Stimulated activated CD8-positive, alpha-beta memory T cell treated with anti-CD3 and anti-CD28 coated beads, Interleukin-15, amount 100 ng/mL, for 4 hours (primary cell): ENCODE results near the gene DNAJC17.
A peak's percentile ranks its signal among the peaks of the same experiment; 100 is the strongest.

Source experiments
- DNase-seq, 2 donors: peaks; one replicate each; pipeline ENCODE4 v3.0.0-alpha.2; 2020; ENCODE audit warnings: low read depth in 2 of 2

DNAJC17 gene

GRCh38 chr15:40789999-40790398 is 17.3 kb downstream of the DNAJC17 start:
- DNase-seq = no peak

- DNase-seq = no peak
Observed at GRCh38 chr15:40789119-40789518, 18.2 kb downstream of the DNAJC17 start.

- no peak for DNase-seq
Observed at GRCh38 chr15:40787991-40788390, 19.3 kb downstream of the DNAJC17 start.

GRCh38 chr15:40787344-40787841 is 19.9 kb downstream of the DNAJC17 start:
- peak; percentile 41 to 67 for DNase-seq

- DNase-seq = no peak
Observed at GRCh38 chr15:40785814-40786213, 21.5 kb downstream of the DNAJC17 start.

- DNase-seq = no peak
Observed at GRCh38 chr15:40785164-40785563, 22.1 kb downstream of the DNAJC17 start.

GRCh38 chr15:40782609-40783227 is 24.6 kb downstream of the DNAJC17 start:
- peak; percentile 54 to 59 for DNase-seq

- peak; percentile 28 to 40 for DNase-seq
Observed at GRCh38 chr15:40776537-40777141, 30.6 kb downstream of the DNAJC17 start.

- DNase-seq = no peak
Observed at GRCh38 chr15:40775740-40776536, 31.3 kb downstream of the DNAJC17 start.

- DNase-seq = no peak
Observed at GRCh38 chr15:40775007-40775406, 32.3 kb downstream of the DNAJC17 start.

- DNase-seq = no peak
Observed at GRCh38 chr15:40773902-40774301, 33.4 kb downstream of the DNAJC17 start.

- DNase-seq = no peak
Observed at GRCh38 chr15:40773496-40773895, 33.8 kb downstream of the DNAJC17 start.

GRCh38 chr15:40772014-40772413 is 35.3 kb downstream of the DNAJC17 start:
- DNase-seq = no peak

- no peak for DNase-seq
Observed at GRCh38 chr15:40771242-40771641, 36.0 kb downstream of the DNAJC17 start.

GRCh38 chr15:40770147-40770721 is 37.0 kb downstream of the DNAJC17 start:
- no peak for DNase-seq

- peak; percentile 66 to 75 for DNase-seq
Observed at GRCh38 chr15:40769274-40770146, 37.8 kb downstream of the DNAJC17 start, which contains the start of gene C15orf62. Gene C15orf62, plus strand, starts transcription at chr15:40769980. Its CDS starts 516 bp downstream, at chr15:40770496.

GRCh38 chr15:40768521-40769273 is 38.6 kb downstream of the DNAJC17 start:
- no peak for DNase-seq

- no peak for DNase-seq
Observed at GRCh38 chr15:40767838-40768500, 39.3 kb downstream of the DNAJC17 start.

GRCh38 chr15:40766906-40767837 is 40.1 kb downstream of the DNAJC17 start:
- DNase-seq = no peak
